ENCODE data around the gene FAM171A2.
"Not testable (repeated sequence)": the region's sequence is repeated elsewhere in the genome, so short reads cannot be mapped to it uniquely, and the experiment has no call there.

The FAM171A2 gene

GRCh38 chr17:44397479-44398440 is 34.1 kb upstream of the FAM171A2 start:
- TF ChIP-seq, protein P1, sequence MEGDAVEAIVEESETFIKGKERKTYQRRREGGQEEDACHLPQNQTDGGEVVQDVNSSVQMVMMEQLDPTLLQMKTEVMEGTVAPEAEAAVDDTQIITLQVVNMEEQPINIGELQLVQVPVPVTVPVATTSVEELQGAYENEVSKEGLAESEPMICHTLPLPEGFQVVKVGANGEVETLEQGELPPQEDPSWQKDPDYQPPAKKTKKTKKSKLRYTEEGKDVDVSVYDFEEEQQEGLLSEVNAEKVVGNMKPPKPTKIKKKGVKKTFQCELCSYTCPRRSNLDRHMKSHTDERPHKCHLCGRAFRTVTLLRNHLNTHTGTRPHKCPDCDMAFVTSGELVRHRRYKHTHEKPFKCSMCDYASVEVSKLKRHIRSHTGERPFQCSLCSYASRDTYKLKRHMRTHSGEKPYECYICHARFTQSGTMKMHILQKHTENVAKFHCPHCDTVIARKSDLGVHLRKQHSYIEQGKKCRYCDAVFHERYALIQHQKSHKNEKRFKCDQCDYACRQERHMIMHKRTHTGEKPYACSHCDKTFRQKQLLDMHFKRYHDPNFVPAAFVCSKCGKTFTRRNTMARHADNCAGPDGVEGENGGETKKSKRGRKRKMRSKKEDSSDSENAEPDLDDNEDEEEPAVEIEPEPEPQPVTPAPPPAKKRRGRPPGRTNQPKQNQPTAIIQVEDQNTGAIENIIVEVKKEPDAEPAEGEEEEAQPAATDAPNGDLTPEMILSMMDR (IDR thresholded peaks at IDR 0.05; ENCODE audit: low read depth, low read length), result no peak
- no peak overlapping the region for H3K4me3 ChIP-seq (ENCODE audit: low read depth, low read length)

DNA sequence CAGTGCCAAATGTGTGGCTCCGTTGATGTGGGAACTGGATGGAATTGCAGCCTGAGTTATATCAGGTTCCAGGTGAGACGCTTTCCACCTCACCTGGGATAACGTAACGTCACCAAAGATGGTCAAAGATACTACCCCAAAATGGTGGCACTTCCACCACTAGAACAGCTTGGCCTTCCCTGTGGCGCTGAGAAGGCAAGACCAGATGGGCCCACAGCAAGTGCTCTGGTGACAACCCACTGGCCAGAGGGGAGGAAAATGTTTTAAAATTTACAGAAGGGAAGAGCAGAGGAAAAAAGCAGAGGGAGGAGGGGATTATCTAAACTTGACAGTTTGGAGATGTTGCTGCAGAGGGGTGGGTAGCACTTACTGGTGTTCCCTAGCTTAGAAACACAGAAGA is 33.3 kb upstream of the FAM171A2 start:
- TF ChIP-seq, protein P1 (IDR thresholded peaks at IDR 0.05; ENCODE audit: low read depth, low read length), result no peak

GRCh38 chr17:44394833-44395232 is 31.2 kb upstream of the FAM171A2 start:
- no peak overlapping the region for H3K4me3 ChIP-seq (ENCODE audit: low read depth, low read length)
- TF ChIP-seq, protein P1 (IDR thresholded peaks at IDR 0.05; ENCODE audit: low read depth, low read length), result no peak

More for the DNA sequence above, 33.3 kb upstream of the FAM171A2 start:
- H3K4me3 ChIP-seq (ENCODE audit: low read depth, low read length), result no peak overlapping the region

DNA sequence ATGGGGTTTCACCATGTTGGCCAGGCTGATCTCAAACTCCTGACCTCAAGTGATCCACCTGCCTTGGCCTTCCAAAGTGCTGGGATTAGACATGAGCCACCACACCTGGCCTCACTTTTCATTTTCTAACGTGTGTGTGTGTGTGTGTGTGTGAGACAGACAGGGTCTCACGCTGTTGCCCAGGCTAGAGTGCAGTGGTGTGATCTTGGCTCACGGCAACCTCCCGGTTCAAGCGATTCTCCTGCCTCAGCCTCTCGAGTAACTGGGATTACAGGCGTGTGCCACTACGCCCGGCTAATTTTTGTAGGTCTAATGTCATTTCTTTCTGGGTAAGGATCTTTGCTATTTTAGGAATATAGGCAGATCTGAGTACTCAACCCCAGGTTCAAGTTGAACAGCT is 30.5 kb upstream of the FAM171A2 start:
- not testable (repeated sequence) for H3K4me3 ChIP-seq (ENCODE audit: low read depth, low read length)

GRCh38 chr17:44390250-44390870 is 26.7 kb upstream of the FAM171A2 start:
- TF ChIP-seq, protein P1 (IDR thresholded peaks at IDR 0.05; ENCODE audit: low read depth, low read length), result no peak
- no peak overlapping the region for H3K4me3 ChIP-seq (ENCODE audit: low read depth, low read length)

DNA sequence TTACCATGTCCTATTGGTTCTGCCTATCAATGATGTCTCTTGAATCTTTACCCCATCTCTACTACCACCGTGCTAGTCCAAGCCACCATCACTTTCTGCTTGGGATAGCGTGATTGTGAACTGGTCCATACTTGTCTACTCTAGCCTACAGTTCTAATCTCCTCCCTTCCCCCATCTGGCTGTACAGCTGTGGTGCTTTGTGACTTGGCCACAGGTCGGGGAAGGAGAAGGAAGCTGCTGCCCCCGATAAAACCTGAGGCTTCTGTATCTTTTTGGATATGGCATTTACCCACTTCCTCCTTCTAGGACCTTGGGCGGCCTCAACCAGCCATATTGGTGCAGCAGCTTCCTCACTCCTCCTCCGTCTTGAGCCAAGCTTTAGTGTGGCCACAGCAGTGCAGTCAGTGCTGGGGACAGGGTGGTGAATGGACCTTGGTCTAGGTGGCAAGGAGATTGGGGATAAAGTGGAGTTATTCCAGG is 26.1 kb upstream of the FAM171A2 start:
- TF ChIP-seq, protein P1 (IDR thresholded peaks at IDR 0.05; ENCODE audit: low read depth, low read length), result no peak

DNA sequence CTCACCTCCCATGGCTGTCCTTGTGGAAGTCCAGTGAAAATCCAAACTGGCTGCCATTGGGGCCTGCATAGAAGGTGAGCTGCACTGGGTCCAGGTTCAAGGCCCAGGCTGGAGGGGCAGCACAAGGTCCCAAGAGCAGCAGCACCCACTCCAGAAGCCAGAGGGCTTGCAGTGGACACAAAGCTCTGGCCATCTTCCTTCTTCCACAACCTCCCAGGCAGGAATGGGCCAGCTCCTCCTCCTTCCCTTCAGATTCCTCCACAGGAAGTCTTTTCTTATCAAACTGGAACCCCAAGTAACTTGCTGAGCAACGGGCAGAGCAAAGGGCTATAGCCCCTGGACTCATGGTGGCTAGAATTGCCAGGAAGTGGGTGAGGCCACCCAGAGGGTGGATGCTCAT is 25.6 kb upstream of the FAM171A2 start, which contains the start of gene ITGA2B:
Gene ITGA2B, minus strand, starts transcription at position 369 of the 400 bp plus-strand sequence. Its CDS starts 176 bp downstream, at position 193.
- TF ChIP-seq, protein P1 (IDR thresholded peaks at IDR 0.05; ENCODE audit: low read depth, low read length), result no peak
- H3K4me3 ChIP-seq (ENCODE audit: low read depth, low read length), result no peak within 1 kb of the TSS

More for the DNA sequence above, 26.1 kb upstream of the FAM171A2 start:
- H3K4me3 ChIP-seq (ENCODE audit: low read depth, low read length), result no peak overlapping the region
